ENCODE data around the gene LOXL1. TPM values are rescaled to one million over a fixed set of nuclear protein-coding genes. Genes with fewer than 3 reads are reported as not detected.

Gene LOXL1
- total and polyA plus RNA-seq, 2 of the 4 experiments (the other 2 are of a cell fraction): 148 to 332 TPM

GRCh38 chr15:73927003-73927475 lies 777 bp downstream of the LOXL1 start:
- Histone ChIP-seq H4K5ac (ENCODE audit: low read depth, low read length) (no peak overlapping the region), H3K27me3 (ENCODE audit: control insufficient read depth, insufficient read depth, low read length) (no peaks in the 10 kb centered on the region), H3K4me3 (ENCODE audit: insufficient read depth, low read depth, low read length) (peak overlapping the region; percentile 73), H3K18ac (ENCODE audit: low read depth, low read length) (peak overlapping the region; percentile 17; the same call in 1 of the 2 replicates), H2AFZ (replicated peaks; ENCODE audit: low read length, poor library complexity) (peak overlapping the region; percentile 89), H4K91ac (ENCODE audit: insufficient read depth, low read depth, low read length) (peak overlapping the region; percentile 82), H3K14ac (replicated peaks; ENCODE audit: low read depth, low read length) (peak overlapping the region; percentile 90), H3K56ac (ENCODE audit: extremely low read depth, insufficient read depth, low read length) (no peak overlapping the region), H3K4me1 (ENCODE audit: control insufficient read depth, insufficient read depth, low read length) (peaks cover 62% of the 10 kb centered on the region), H3K79me1 (ENCODE audit: low read depth in 1 of 2, low read length in 2 of 2) (peaks cover 38 to 82% of the 10 kb centered on the region in 2 experiments), H3K9ac (ENCODE audit: low read depth, low read length) (peak overlapping the region; percentile 88), H2BK15ac (ENCODE audit: low read depth, low read length) (no peak overlapping the region), H3K9me3 (ENCODE audit: control insufficient read depth, insufficient read depth, low read length) (no peaks in the 10 kb centered on the region), H3K4ac (ENCODE audit: low read depth, low read length) (peak overlapping the region; percentile 97), H3K4me2 (ENCODE audit: low read depth, low read length) (peak overlapping the region; percentile 88), H3K23ac (ENCODE audit: low read depth, low read length) (no peak overlapping the region), H4K8ac (ENCODE audit: low read depth in 2 of 2, low read length in 2 of 2) (peak overlapping the region; percentile 84 to 98; a peak in 2 of 4 replicates), H2BK120ac (ENCODE audit: low read depth, low read length) (peak overlapping the region; percentile 83; the same call in 1 of the 2 replicates), H2BK20ac (ENCODE audit: low read depth, low read length) (no peak overlapping the region), H4K20me1 (ENCODE audit: insufficient read depth, low read length) (peaks cover 38% of the 10 kb centered on the region), H2AK5ac (ENCODE audit: low read depth, low read length) (peak overlapping the region; percentile 80), H2BK5ac (ENCODE audit: low read depth, low read length, poor library complexity, severe bottlenecking) (peak overlapping the region; percentile 95), H2AK9ac (replicated peaks; ENCODE audit: low read depth, low read length, poor library complexity) (peak overlapping the region; percentile 99), H3K36me3 (ENCODE audit: control insufficient read depth, insufficient read depth, low read length) (peaks cover 4% of the 10 kb centered on the region; the same call in 1 of the 2 replicates), H3K9me1 (ENCODE audit: insufficient read depth, low read length) (peaks cover 43% of the 10 kb centered on the region), H3K27ac (ENCODE audit: insufficient read depth, low read length) (peak overlapping the region; percentile 93)
- BruUV-seq (replicated peaks): no TSS peak
- in situ Hi-C loops (cut with MboI; ENCODE audit: low sequenced_read_pairs): no loop called here
- dilution Hi-C loops (cut with HindIII; ENCODE audit: low sequenced_read_pairs, unreplicated experiment): no loop called here
- DNase-seq (no peak), ATAC-seq (ENCODE audit: low read depth) (0 out of 2 replicates have a peak, but pooled peaks have one; percentile 1)
- WGBS, 2 experiments (ENCODE audit: extremely low coverage in 2 of 2, insufficient read length in 1 of 2): 1% methylated on average over 21 of the region's 65 CpGs; no CpG with 5 or more reads in 1 of the 2 experiments
- POLR2A ChIA-PET (ENCODE audit: unreplicated experiment): interaction anchor here (0.6 kb wide), 1 partner anchor 295 kb away, joined by 3 read pairs; no protein-coding TSS in a partner anchor
- TF ChIP-seq CTCF (conservative IDR thresholded peaks at IDR 0.05; ENCODE audit: low read depth, low read length) (no peak), MAZ (IDR thresholded peaks at IDR 0.05; ENCODE audit: borderline replicate concordance, low read depth, low read length) (no peak), ELK1 (IDR thresholded peaks at IDR 0.05; ENCODE audit: borderline replicate concordance, low read depth, low read length) (no peak), RCOR1 (IDR thresholded peaks at IDR 0.05; ENCODE audit: insufficient replicate concordance, low read length) (no peak), CHD1 (IDR thresholded peaks at IDR 0.05; ENCODE audit: low read depth, low read length) (peak; percentile 54; the same call in 1 of the 2 replicates), USF2 (IDR thresholded peaks at IDR 0.05; ENCODE audit: low read depth, low read length) (no peak), BHLHE40 (IDR thresholded peaks at IDR 0.05; ENCODE audit: low read depth, low read length) (no peak), NFE2L2 (IDR thresholded peaks at IDR 0.05; ENCODE audit: low read depth, low read length) (no peak)
- intact Hi-C loops (cut with micrococcal nuclease): no loop called here
- CTCF ChIA-PET: interaction anchor here (0.8 to 1.4 kb wide), 3 partner anchors 9 to 53 kb away, joined by 3 to 6 read pairs (median 4); partner anchors contain the start of gene TBC1D21
